ENCODE results near the gene MEIS2.

GRCh38 chr15:37086120-37086519 lies 14.2 kb downstream of the MEIS2 start:
- TF ChIP-seq, protein P1, sequence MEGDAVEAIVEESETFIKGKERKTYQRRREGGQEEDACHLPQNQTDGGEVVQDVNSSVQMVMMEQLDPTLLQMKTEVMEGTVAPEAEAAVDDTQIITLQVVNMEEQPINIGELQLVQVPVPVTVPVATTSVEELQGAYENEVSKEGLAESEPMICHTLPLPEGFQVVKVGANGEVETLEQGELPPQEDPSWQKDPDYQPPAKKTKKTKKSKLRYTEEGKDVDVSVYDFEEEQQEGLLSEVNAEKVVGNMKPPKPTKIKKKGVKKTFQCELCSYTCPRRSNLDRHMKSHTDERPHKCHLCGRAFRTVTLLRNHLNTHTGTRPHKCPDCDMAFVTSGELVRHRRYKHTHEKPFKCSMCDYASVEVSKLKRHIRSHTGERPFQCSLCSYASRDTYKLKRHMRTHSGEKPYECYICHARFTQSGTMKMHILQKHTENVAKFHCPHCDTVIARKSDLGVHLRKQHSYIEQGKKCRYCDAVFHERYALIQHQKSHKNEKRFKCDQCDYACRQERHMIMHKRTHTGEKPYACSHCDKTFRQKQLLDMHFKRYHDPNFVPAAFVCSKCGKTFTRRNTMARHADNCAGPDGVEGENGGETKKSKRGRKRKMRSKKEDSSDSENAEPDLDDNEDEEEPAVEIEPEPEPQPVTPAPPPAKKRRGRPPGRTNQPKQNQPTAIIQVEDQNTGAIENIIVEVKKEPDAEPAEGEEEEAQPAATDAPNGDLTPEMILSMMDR (IDR thresholded peaks at IDR 0.05; ENCODE audit: insufficient read depth, low read length), result no peak
- TF ChIP-seq REST (IDR thresholded peaks at IDR 0.05; ENCODE audit: insufficient replicate concordance, low read depth), result no peak
- TF ChIP-seq POLR2AphosphoS5 (IDR thresholded peaks at IDR 0.05; ENCODE audit: low read depth), result no peak
